Femur (tissue), 1 donor: ENCODE data around the gene DISP1.
A peak's percentile ranks its signal among the peaks of the same experiment; 100 is the strongest.

Experiments
- DNase-seq: peaks from one replicate; pipeline ENCODE4 v3.0.0-alpha.2; 2017

DISP1 gene, protein sequence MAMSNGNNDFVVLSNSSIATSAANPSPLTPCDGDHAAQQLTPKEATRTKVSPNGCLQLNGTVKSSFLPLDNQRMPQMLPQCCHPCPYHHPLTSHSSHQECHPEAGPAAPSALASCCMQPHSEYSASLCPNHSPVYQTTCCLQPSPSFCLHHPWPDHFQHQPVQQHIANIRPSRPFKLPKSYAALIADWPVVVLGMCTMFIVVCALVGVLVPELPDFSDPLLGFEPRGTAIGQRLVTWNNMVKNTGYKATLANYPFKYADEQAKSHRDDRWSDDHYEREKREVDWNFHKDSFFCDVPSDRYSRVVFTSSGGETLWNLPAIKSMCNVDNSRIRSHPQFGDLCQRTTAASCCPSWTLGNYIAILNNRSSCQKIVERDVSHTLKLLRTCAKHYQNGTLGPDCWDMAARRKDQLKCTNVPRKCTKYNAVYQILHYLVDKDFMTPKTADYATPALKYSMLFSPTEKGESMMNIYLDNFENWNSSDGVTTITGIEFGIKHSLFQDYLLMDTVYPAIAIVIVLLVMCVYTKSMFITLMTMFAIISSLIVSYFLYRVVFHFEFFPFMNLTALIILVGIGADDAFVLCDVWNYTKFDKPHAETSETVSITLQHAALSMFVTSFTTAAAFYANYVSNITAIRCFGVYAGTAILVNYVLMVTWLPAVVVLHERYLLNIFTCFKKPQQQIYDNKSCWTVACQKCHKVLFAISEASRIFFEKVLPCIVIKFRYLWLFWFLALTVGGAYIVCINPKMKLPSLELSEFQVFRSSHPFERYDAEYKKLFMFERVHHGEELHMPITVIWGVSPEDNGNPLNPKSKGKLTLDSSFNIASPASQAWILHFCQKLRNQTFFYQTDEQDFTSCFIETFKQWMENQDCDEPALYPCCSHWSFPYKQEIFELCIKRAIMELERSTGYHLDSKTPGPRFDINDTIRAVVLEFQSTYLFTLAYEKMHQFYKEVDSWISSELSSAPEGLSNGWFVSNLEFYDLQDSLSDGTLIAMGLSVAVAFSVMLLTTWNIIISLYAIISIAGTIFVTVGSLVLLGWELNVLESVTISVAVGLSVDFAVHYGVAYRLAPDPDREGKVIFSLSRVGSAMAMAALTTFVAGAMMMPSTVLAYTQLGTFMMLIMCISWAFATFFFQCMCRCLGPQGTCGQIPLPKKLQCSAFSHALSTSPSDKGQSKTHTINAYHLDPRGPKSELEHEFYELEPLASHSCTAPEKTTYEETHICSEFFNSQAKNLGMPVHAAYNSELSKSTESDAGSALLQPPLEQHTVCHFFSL (N-terminal part only)

DNA sequence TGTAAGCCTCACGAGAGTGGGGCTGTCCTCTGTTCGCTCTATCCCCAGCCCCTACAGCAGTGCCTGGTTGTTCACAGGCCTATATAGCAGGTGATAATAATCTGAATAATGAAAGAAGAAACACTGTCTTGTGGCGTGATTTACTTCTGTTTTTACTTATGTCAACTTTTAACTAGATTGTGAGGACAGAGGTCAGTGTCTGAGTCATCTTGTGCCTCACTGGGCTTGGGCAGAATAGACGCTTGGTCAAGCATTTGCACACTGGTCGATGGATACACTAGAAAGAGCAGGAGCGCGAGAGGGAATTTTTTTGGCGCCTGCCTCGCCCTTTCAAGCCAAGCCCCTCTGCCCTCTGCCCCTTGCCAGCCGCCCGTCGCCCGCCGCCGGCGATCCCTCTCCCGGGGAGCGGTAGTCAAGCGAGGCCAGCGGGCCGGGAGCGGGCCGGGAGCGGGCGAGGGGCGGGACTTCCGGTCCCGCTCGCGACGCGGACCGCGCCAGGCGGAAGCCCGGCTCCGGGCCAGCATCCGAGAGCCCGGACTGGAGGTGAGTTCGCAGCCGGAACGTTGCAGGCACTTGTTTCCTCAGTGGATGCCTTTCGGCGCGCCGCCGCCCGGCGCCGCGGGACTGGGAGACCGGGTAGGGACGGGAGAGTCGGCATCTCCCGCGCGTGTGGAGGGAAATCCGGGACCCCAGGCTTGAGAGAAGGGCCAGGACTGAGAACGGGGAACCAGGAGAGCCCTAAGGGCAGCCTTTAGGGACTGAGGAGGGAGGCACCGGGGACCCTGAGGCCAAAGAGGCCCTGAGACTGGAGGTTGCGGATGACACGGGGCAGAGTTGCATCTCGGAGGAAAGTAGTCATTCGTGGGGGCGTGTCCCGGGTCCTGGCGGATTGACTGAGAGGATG lies at the start of gene DISP1:
Gene DISP1 (plus strand): TSS at position 504 of the 904 bp plus-strand sequence. CDS start 127,785 bp downstream, outside the sequence.
- DNase-seq = peak; percentile 88

DNA sequence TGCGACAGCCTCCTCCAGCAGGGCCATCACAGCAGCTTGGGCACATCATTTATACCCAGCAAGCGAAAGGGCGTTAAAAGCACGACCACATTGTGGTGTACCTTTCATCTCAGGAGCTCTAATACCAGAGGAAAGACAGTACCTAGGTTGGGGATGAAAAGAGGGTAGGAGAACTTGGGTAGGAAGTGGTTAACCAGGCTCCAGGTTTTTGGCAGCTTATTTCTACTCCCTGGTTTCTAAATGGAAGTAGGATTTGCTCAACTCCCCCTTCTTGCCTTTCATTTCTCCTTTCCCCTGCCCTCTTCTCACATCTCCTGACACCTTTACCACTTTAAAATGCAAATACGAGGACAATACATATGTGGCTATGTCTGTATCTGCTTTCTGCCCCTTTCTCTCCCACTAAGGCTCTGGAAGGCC lies 47.7 kb upstream of the DISP1 start:
- no peak for DNase-seq

DNA sequence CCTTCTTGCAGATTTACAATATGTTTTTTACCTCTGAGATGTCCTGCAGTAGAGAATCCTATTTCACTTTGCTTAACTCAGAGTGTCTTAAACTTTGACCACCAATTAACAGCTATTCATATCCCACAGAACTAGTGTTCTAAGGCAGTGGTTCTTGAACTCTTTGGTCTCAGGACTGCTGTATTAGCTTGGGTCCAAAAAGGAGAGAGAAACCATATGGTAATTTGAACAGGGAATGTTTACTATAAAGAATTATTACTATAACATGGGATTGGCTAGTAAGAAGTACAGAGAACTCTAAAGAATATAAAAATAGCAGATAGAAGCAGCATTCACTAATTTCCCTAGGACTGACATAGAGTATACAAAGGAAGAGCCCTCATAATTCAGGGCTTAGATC lies 46.2 kb upstream of the DISP1 start:
- DNase-seq = no peak

DNA sequence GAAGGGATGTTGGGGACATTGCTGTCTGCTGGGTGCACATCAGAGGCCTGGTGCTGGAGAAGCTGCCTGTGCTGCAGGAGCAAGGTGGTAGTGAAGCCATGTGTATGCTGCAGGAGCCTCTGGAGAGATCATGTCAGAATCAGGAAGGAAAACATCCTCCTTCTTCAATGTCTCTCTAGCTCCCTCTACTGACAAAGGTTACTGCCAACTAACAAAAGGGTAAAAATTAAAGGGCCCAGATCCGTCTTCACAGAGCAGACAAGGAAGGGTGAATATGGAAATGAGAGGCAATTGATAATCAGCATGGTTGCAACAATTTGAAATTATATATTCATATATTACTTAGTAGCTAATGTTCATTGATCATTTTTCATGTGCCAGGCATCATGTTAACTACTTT lies 45.7 kb upstream of the DISP1 start:
- DNase-seq = no peak

DNA sequence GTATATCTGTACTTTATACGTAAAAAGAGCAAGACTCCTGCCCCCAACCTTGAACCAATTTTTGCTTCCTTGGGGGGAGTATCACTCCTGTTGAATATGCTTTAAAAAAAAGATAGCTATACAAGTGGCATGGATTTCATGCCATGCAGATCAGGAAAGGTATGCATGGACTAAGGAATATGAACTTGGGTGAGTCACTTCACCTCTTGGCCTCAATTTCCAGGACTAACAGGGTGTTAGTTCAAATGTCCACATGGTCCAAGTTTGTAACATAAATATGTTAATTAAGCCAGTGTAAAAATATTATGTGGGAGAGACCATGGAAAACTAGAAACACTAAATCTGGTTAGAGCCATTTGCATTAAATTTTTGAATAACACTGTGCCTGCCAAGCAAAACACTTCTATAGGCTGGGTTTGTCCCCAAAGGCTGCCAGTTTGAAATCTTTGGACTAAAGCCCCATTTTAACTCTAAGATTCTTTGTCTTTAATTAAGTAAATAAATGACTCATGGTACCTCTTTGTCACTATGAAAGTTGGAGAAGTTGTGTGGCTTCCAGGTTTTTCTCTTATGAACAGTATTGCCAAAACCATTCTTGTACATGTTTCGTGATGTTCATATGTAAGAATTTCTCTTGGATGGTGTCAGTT lies 44.7 kb upstream of the DISP1 start:
- DNase-seq = no peak

DNA sequence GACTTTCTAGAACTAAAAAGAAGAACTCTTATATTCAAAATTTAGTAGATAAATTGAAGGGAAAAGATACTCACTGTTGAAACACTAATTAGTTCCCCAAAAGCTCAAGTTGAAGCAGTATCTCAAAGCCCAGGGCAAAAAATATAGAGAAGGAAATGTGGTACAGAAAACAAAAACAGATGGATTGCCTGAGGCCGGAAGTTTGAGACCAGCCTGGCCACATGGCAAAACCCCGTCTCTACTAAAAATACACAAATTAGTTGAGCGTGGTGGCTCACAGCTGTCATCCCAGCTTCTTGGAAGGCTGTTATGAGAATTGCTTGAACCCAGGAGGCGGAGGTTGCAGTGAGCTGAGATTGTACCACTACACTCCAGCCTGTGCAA lies 41.9 kb upstream of the DISP1 start:
- peak; percentile 67 for DNase-seq

DNA sequence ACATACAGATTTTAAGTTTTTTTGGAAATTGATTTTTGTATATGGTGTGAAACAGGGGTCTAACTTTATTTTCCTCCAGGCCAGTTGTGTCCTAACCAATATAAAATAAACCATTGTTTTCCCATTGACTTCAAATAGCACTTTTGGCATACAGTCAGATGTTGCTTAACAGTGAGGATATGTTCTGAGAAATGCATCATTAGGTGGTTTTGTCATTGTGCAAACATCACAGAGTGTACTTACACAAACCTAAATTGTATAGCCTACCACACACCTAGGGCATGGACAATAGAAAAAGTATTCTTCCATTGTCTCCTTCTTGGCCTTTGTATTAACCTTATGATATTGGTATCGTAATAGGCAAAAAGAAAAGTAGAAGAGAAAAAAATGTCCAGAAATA lies 37.4 kb upstream of the DISP1 start:
- DNase-seq = no peak

DNA sequence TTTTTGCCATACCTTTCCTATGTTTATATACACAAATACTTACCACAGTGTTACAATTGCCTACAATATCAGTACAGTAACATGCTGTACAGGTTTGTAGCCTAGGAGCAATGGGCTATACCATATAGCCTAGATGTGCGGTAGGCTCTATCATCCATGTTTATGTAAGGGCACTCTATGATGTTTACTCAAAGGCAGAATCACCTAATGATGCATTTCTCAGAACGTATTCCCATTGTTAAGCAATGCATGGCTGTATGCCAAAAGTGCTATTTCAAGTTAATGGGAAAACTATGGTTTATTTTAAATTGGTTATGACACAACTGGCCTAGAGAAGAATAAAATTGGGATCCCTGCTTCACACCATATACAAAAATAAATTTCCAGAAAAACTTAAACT lies 36.9 kb upstream of the DISP1 start:
- DNase-seq = no peak

DNA sequence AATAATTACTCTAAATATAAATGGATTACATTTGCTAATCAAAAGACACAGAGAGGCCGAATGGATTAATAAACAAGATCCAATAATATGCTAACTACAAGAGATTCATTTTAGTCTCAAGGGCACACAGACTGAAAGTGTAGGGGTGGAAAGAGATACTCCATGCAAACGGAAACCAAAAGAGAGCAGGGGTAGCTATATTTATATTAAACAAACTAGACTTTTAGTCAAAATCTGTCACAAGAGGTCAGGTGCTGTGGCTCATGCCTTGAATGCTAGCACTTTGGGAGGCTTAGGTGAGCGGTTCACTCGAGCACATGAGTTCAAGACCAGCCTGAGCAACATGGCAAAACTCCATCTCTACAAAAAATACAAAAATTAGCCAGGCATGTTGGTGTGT lies 33.6 kb upstream of the DISP1 start:
- no peak for DNase-seq

DNA sequence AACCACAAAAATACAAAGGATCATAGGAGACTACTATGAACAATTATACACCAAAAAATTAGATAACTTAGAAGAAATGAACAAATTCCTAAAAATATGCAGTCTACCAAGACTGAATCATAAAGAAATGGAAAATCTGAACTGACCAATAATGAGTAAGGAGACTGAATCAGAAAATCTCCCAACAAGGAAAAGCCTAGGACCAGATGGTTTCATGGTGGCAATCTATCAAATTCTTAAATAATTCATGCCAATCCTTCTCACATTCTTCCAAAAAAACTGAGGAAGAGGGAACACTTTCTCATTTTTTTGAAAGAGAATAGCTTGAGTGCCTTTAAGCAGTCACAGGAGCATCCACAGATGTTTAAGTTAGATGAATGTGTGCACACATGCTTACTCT lies 31.8 kb upstream of the DISP1 start:
- DNase-seq = no peak

DNA sequence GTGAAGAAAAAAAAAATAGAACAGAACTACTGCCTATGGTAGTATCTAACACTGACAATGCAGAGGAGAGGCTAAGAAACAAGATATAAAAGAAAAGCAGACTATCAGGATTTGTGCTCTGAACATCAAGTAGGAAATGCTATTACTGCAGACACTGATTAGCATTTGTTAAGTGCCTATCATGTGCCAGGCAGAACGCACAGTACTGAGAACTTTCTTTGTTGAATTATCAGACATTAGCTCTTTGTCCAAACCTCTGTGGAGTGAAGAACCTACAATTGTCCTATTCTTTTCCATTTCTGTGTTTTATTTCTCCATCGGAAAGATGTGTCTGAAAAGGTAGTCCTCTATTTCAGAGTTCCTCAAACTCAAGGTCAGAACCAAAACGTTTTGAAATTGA lies 30.5 kb upstream of the DISP1 start:
- DNase-seq = no peak

DNA sequence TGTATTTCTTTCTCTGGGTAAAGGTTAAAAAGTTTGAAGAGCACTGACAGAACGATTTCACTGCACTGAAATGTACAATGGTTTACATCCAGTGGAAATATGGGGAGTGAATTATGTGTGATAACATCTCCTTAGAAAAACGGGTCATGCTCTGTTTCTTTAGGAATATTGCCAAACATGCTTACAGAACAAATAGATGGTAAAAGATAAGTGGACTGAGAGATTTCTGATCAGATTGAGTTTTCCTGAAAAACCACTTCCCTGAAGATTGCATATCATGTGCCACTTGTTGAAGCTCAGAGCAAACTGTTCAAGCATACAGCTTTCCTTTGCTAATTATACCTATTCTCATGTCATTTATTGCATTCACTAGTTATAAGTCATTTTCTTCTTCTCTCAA lies 29.9 kb upstream of the DISP1 start:
- DNase-seq = no peak

DNA sequence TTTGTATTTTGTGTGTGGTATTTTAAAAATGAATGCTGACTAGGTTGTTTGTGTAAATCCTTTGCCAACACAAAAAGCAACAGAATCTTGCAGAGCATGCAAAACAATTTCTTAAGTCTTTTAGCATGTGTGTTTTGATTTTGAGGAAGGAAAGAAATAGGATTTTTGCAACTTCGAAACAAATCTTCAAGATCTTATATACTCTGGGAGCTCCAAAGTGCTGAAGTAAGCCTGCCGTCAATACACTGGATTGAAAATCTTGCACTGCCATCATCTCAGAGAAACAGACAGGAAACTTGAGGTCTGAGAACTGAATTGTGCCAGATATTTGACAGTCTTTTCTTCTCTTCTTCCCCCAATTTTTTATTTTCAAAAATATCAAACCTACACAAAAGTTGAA lies 29.3 kb upstream of the DISP1 start:
- DNase-seq = no peak

DNA sequence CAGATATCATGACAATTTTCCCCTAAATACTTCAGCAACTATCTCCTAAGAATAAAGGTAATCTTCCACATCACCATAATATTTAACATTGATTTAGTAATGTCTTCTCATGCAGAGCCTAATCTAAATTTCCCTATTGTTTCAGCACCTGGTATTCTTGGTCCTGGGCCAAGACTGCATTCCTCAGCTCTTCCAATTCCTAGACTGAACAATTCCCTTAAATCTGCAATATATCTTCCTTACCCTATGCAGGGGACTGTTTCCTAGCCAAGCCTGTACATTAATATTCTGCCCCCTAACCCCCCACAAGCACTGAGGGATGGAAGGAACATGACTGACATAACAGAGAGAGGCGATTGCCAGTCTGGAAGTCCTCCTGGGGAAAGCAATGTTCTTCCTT lies 28.7 kb upstream of the DISP1 start:
- no peak for DNase-seq

DNA sequence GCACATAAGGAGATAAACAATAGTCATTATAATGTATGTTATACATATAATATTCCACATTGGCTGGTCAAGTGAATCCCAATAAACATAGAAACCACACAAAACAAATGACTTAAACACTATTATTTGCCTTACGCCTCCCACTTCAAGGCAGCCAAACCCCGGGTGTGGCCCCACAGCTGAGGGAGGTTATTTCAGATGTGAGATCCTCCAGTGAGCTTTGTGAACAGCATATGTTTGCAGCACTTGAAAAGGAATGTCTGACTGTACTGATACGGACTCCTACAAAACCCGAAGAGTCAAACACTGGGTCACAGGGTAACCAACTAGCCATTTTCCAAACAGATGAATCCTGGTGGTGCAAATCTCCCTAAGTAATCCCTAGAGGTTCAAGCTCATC lies 27.1 kb upstream of the DISP1 start:
- peak; percentile 60 for DNase-seq

DNA sequence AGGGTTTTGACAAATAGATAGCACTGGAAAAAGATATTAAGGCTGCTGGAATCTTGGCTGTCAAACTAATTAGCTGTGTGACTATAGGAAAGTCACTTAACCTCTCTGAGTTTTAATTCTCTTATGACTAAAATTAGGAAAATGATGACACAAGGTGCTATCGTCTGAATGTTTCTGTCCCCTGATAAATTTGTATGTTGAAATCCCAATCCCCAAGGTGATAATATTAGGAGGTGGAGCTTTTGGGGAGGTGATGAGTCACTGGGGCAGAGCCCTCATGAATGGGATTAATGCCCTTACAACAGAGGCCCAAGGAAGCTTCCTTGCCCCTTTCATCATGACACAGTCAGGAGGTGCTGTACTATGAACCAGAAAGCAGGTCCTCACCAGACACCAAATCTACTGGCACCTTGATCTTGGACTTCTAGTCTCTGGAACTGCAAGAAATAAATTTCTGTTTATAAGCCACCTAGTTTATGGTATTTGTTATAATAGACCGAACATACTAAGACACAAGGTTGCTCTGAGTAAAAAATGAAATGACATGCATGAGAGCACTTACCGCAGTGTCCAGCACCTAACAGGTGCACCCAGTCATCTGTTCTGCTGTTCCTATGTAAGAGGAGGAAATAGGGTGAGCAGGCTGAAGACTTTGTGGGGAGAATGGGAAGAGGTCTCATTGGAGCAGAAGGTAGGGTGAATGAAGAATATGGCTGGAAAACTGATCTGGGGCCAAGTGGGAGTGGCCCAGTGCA lies 26.3 kb upstream of the DISP1 start:
- DNase-seq = no peak

DNA sequence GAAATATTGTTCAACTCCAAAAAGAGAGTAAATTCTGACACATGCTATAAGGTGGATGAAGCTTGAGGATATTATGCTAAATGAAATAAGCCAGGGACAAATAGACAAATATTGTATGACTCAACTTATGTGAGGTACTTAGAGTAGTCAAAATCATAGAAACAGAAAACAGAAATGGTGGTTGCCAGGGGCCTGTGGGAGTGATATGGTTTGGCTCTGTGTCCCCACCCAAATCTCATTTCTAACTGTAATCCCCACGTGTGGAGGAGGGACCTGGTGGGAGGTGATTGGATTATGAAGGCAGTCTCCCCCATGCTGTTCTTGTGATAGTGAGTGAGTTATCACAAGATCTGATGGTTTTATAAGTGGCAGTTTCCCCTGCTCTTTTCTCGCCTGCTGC lies 24.7 kb upstream of the DISP1 start:
- no peak for DNase-seq

DNA sequence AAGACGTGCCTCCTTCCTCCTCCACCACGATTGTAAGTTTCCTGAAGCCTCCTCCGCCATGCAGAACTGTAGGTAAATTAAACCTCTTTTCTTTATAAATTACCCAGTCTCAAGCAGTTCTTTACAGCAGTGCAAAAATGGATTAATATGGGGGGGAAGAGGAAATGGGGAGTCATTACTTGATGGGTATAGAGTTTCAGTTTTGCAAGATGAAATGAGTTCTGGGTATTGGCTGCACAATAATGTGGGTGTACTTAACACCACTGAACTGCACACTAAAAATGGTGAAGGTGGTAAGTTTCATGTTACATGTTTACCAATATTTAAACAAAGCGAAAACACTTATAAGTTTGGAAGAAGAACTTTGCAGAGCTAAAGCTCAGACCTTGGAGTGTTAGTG lies 24.3 kb upstream of the DISP1 start:
- no peak for DNase-seq

DNA sequence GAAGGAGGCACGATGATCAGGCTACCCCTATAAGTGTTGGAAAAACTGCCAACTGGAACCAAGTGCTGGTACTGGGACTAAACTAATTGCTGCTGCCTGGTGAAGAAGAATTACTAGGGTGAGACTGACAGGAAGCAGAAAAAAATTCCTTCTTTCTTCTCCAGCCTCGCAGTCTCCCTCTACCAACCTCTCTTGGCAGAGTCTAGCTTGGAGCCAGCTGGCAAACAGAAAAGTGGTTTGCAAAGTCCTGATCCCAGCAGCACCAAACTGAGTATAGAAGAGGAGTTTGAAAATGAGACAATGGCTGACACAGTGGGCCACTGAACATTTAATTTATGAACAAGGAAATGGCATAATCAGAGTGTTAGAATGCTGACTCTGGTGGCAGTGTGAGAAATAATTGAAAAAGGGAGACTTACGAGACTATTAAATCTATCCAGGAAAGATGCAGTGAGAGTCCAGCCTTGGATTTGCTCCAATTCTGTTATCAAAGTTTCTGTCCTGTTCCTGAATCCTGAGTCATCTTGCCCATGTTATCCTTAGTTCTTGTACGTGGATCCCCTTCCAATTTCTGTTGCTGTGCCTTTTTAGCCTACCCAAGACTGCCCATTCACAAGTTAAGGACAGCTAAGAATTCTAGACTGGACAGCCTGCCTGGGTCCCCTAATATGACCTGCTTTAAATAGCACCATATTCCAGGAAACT lies 23.7 kb upstream of the DISP1 start:
- DNase-seq = no peak

DNA sequence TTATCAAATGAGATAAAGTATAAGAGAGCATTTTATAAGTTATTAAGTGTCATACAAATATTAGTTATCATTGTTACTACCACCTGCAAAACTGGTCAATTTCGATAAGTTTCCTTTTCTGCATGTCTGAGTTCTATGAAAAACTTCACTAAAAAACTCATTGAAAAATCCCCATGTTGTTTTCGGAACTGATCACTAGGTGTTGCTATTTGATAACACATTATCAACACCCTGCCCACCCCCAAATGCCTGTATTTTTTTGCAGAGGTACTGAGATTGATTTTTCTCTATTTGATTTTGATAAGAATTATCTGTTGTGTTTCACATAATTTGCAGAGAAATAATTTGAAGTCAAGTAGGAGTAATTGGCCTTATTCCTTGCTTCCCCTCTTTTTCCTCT lies 22.1 kb upstream of the DISP1 start:
- no peak for DNase-seq
